Breast epithelium (tissue), 4 donors: ENCODE results near the gene CHD5. TPM values are rescaled to one million over a fixed set of nuclear protein-coding genes. Genes with fewer than 3 reads are reported as not detected.
A peak's percentile ranks its signal among the peaks of the same experiment; 100 is the strongest.

Experiments
- DNase-seq, 2 donors: peaks; one replicate each; pipeline ENCODE4 v3.0.0-alpha.2; 2019; ENCODE audit warnings: low spot score in 2 of 2
- H3K27ac ChIP-seq, 2 donors: fragments of 200-600 bp; sonication (generic) in 1 of 2; one replicate each; pipeline ENCODE4 v1.5.1; 2016 to 2019; ENCODE audit warnings: mild to moderate bottlenecking in 1 of 2
- H3K27me3 ChIP-seq, 2 donors: fragments of 200-600 bp; sonication (generic) in 1 of 2; one replicate each; pipeline versions ENCODE4 v1.5.1 to v1.6.0; 2017 to 2019; ENCODE audit warnings: control low read depth in 1 of 2, mild to moderate bottlenecking in 1 of 2
- H3K36me3 ChIP-seq: fragments of 200-600 bp; one replicate; pipeline ENCODE4 v1.5.1; 2019
- H3K4me1 ChIP-seq, 2 donors: fragments of 200-600 bp; sonication (generic); one replicate each; pipeline ENCODE4 v1.5.1; 2016 to 2019; ENCODE audit warnings: control low read depth in 1 of 2
- H3K4me3 ChIP-seq, 3 donors: fragments of 200-600 bp; sonication (generic); 1 replicate in 2 of 3; 2 replicates in 1 of 3; pipeline ENCODE4 v1.5.1; 2016 to 2019; ENCODE audit warnings: mild to moderate bottlenecking in 3 of 3, moderate library complexity in 2 of 3
- H3K9me3 ChIP-seq, 2 donors: fragments of 200-600 bp; sonication (generic) in 1 of 2; one replicate each; pipeline ENCODE4 v1.5.1; 2016 to 2019; ENCODE audit warnings: control low read depth in 1 of 2
- POLR2A ChIP-seq: fragments of 450-650 bp; IDR thresholded peaks from one replicate; pipeline ENCODE4 v1.6.1; 2016; ENCODE audit warnings: antibody characterized with exemption, mild to moderate bottlenecking, moderate library complexity
- POLR2AphosphoS5 ChIP-seq, 3 donors: sonication (generic); formaldehyde crosslinking; IDR thresholded peaks; one replicate each; pipeline ENCODE4 v1.6.1; 2017; ENCODE audit warnings: antibody characterized with exemption in 3 of 3
- intact Hi-C: fragments of 100-400 bp; cut with DNase I; formaldehyde crosslinking; loops from one replicate; pipeline ENCODE4 v1.15.1; 2023; ENCODE audit warnings: low total_unique reads
- total RNA-seq, 3 donors: library from RNA; depleted of rRNA; stranded (reverse); fragments of >200 nt; gene quantifications; one replicate each; pipeline ENCODE4 v1.1.0, GENCODE V29; 2016
- TF ChIP-seq, protein P1 (sequence below), 3 donors: fragments of 450-650 bp; IDR thresholded peaks; one replicate each; pipeline ENCODE4 v1.5.1; 2016 to 2017; ENCODE audit warnings: antibody characterized with exemption in 3 of 3, mild to moderate bottlenecking in 3 of 3, moderate library complexity in 3 of 3

Gene CHD5
- total RNA-seq, 3 donors from 2014 or later, result under 0.01 to 0.33 (median 0.15) TPM

DNA sequence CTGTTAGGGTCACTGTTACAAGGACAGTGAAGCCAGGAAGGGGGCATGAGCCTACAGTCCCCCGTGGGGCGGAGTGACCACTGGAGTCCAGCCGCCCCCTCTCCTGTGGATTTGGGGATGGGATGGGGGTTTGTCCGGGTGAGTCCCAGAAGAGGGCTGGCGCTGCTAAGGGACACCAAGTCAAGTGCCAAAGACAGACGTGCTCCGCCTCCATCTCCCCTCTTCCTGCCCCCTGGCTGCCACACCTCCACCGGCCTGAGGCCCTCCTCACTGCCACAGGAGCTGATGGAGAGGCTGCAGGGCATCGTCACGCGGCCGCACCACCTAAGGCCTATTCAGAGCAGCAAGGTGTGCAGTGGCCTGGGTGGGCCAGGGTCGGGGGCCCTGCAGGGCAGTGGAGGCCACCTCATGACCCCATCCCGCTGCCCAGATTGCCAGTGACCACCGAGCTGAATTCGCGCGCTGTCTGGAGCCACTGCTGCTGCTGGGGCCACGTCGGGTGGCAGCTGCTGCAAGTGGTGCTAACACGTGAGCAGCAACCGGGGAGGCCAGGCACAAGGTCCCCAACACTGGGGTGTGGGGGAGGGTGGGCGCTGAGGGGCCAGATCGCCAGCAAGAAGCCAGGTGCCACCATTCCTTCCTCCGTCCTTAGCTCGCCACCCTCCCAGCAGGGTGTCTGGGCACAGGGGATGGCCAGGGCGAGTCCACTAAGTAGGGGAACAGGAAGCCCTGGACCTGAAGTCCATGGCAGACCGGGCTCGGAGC is 30.7 kb upstream of the CHD5 start:
- DNase-seq, result no peak
- TF ChIP-seq POLR2AphosphoS5 (IDR thresholded peaks at IDR 0.05), result no peak
- TF ChIP-seq, protein P1, sequence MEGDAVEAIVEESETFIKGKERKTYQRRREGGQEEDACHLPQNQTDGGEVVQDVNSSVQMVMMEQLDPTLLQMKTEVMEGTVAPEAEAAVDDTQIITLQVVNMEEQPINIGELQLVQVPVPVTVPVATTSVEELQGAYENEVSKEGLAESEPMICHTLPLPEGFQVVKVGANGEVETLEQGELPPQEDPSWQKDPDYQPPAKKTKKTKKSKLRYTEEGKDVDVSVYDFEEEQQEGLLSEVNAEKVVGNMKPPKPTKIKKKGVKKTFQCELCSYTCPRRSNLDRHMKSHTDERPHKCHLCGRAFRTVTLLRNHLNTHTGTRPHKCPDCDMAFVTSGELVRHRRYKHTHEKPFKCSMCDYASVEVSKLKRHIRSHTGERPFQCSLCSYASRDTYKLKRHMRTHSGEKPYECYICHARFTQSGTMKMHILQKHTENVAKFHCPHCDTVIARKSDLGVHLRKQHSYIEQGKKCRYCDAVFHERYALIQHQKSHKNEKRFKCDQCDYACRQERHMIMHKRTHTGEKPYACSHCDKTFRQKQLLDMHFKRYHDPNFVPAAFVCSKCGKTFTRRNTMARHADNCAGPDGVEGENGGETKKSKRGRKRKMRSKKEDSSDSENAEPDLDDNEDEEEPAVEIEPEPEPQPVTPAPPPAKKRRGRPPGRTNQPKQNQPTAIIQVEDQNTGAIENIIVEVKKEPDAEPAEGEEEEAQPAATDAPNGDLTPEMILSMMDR (IDR thresholded peaks at IDR 0.05), result no peak
- TF ChIP-seq POLR2A, result no peak
- Histone ChIP-seq H3K4me1 (peaks cover 0 to 3% of the 10 kb centered on the region in 2 donors), H3K36me3 (no peaks in the 10 kb centered on the region), H3K27ac (no peak overlapping the region), H3K27me3 (no peaks in the 10 kb centered on the region), H3K9me3 (no peaks in the 10 kb centered on the region), H3K4me3 (no peak overlapping the region)
- intact Hi-C loops, result no loop called here

DNA sequence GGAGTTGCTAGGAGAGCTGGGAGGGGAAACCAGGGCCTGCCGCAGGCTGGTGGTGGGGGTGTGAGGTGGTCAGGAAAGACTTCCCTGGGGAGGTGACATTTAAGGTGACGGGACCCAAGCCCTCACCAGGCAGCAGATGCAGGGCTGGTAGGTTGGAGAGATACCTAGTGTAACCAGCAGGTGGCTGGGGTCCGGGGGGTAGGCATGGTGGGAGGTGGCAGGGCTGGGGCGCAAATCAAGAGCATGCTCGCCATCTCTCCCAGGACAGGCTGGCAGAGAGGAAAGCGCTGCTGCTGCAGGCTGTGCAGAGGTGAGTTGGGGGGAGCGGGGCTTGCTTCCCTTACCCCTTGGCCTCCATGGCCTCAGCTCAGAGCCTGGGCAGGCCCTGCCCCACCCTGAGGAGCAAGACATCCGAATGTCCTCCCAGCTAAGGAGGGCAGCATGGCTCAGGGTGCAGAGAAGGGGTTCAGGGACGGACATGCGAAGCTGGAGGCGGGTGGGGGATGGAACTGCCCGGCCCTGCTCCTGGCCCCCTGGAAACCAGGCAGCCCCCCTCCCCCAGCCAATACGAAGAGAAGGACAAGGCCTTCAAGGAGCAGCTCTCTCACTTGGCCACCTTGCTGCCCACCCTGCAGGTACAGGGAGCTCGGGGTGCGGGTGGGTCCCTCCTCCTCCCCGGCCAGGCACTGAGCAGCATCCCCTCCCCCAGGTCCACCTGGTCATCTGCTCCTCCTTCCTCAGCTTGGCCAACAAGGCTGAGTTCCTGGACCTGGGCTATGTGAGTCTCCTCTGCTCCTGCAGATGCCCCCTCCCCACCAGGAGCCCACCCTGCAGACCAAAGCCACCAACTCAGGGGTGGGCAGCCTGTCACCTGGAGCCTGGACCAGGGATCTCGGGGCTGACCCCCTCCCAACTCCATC is 29.8 kb upstream of the CHD5 start:
- Histone ChIP-seq H3K4me3 (peak overlapping the region in 2 of 3 donors; percentile 55 to 72), H3K36me3 (no peaks in the 10 kb centered on the region), H3K9me3 (no peaks in the 10 kb centered on the region), H3K4me1 (peaks cover 3% of the 10 kb centered on the region in 2 donors), H3K27me3 (no peaks in the 10 kb centered on the region), H3K27ac (no peak overlapping the region)
- DNase-seq, result no peak
- intact Hi-C loops, result no loop called here
- TF ChIP-seq POLR2AphosphoS5 (IDR thresholded peaks at IDR 0.05) (no peak), POLR2A (no peak)
- TF ChIP-seq, protein P1 (IDR thresholded peaks at IDR 0.05), result no peak

DNA sequence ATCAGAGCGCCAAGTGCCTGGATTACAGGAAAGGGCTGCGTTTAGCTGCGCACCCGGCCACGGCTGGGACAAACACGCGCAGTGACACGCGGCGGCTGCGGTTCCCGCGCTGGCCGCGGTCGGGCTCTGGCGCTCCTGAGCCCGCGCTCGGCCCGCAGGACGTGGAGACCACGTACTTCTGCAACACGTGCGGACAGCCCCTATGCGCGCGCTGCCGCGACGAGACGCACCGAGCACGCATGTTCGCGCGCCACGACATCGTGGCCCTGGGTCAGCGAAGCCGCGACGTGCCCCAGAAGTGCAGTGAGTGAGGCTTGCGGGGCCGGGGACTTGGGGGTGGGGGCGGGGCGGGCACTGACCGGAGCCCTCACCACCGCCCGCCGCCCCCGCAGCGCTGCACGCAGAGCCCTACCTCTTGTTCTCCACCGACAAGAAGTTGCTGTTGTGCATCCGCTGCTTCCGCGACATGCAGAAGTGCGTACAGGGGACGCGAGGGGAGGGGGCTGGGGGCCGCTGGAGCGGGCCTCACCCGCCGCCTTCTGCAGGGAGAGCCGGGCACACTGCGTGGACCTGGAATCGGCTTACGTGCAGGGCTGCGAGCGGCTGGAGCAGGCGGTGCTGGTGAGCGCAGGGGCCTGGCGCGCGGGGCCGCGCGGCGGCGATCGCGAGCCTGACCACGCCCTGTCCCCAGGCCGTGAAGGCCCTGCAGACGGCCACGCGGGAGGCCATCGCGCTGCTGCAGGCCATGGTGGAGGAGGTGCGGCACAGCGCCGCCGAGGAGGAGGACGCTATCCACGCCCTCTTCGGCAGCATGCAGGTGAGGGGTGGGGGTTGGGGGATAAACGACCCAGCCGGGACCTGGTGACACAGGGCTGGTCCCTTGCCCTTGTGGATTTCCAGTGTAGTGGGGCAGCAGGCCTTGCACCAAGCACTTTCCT is 28.9 kb upstream of the CHD5 start:
- intact Hi-C loops, result no loop called here
- H3K9me3 ChIP-seq, result no peaks in the 10 kb centered on the region
- no peaks in the 10 kb centered on the region for H3K36me3 ChIP-seq
- no peak overlapping the region for H3K27ac ChIP-seq
- peak overlapping the region; percentile 37 to 72 (median 55) for H3K4me3 ChIP-seq
- TF ChIP-seq POLR2A (no peak), POLR2AphosphoS5 (IDR thresholded peaks at IDR 0.05) (no peak)
- TF ChIP-seq, protein P1 (IDR thresholded peaks at IDR 0.05), result peak in 2 of 3 donors; percentile 47 to 56
- H3K27me3 ChIP-seq, result no peaks in the 10 kb centered on the region
- H3K4me1 ChIP-seq, result peaks cover 3% of the 10 kb centered on the region in 2 donors
- DNase-seq, result no peak

DNA sequence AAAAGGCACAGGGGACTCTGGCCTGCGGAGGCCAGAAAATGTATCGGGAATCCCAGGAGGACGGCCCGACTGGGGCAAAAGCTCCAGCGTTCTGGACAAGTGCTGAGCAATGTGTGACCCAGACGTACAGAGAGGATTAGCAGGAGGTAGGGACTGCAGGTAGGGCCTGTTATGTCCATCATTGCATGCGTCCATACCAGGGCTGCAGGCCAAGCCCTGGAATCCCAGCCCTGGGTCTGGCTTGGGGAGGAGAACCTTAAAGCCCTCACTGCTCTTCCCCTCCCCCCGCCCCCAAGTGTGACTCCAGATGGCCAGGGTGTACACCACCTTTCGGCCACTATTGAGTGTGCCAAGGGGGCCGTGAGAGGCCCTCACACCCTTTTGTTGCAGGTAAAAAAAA is 27.8 kb upstream of the CHD5 start:
- no peak for DNase-seq
- Histone ChIP-seq H3K4me3 (no peak overlapping the region), H3K9me3 (no peaks in the 10 kb centered on the region), H3K4me1 (peaks cover 3% of the 10 kb centered on the region in 2 donors), H3K36me3 (no peaks in the 10 kb centered on the region), H3K27ac (no peak overlapping the region), H3K27me3 (no peaks in the 10 kb centered on the region)
- intact Hi-C loops, result no loop called here
- TF ChIP-seq, protein P1 (IDR thresholded peaks at IDR 0.05), result no peak
- TF ChIP-seq POLR2AphosphoS5 (IDR thresholded peaks at IDR 0.05), result no peak
- TF ChIP-seq POLR2A, result no peak
